HUDEP-2 (cell line): ENCODE results near the gene POLE.
A peak's percentile ranks its signal among the peaks of the same experiment; 100 is the strongest.

Experiments
- DNase-seq, 76 experiments: peaks; one replicate each; lab custom pipeline; 2025; ENCODE audit not compliant: unreplicated experiment in 76 of 76; lab: John Stamatoyannopoulos, UW

The POLE gene

GRCh38 chr12:132617822-132618682 lies 69.1 kb downstream of the POLE start:
- no peak for DNase-seq

GRCh38 chr12:132617135-132617701 lies 69.9 kb downstream of the POLE start:
- DNase-seq: no peak

- DNase-seq: no peak
These were observed 71.5 kb downstream of the POLE start for GRCh38 chr12:132615579-132616038.

GRCh38 chr12:132614861-132615578 lies 72.1 kb downstream of the POLE start:
- DNase-seq: peak in 70 of 76 experiments; percentile 6 to 81 (median 58)

GRCh38 chr12:132614029-132614428 lies 73.1 kb downstream of the POLE start:
- no peak for DNase-seq

GRCh38 chr12:132611620-132612019 lies 75.5 kb downstream of the POLE start:
- DNase-seq: no peak

- no peak for DNase-seq
These were observed 76.1 kb downstream of the POLE start for GRCh38 chr12:132610866-132611602.

- DNase-seq: no peak
These were observed 76.9 kb downstream of the POLE start, which contains the start of gene LRCOL1 for GRCh38 chr12:132610051-132610759. Gene LRCOL1, minus strand, starts transcription at chr12:132610582. Its CDS starts 4,331 bp downstream, at chr12:132606251.

- no peak for DNase-seq
These were observed 78.6 kb downstream of the POLE start for GRCh38 chr12:132608231-132609171.

GRCh38 chr12:132606927-132607326 lies 80.2 kb downstream of the POLE start:
- DNase-seq: no peak

- DNase-seq: peak in 1 of 76 experiments; percentile 3
These were observed 80.7 kb downstream of the POLE start for GRCh38 chr12:132606466-132606865.

- DNase-seq: no peak
These were observed 81.2 kb downstream of the POLE start for GRCh38 chr12:132605892-132606291.

GRCh38 chr12:132604668-132605441 lies 82.3 kb downstream of the POLE start:
- no peak for DNase-seq

GRCh38 chr12:132604151-132604618 lies 83.0 kb downstream of the POLE start:
- no peak for DNase-seq

- peak in 12 of 76 experiments; percentile 46 to 97 (median 90) for DNase-seq
These were observed 83.6 kb downstream of the POLE start for GRCh38 chr12:132603240-132604150.

- no peak for DNase-seq
These were observed 84.4 kb downstream of the POLE start for GRCh38 chr12:132602572-132603239.
